Neural cell (in vitro differentiated cells): ENCODE results near the gene JMJD8. TPM values are rescaled to one million over a fixed set of nuclear protein-coding genes. Genes with fewer than 3 reads are reported as not detected.

ENCODE experiments used
- H2AFZ ChIP-seq: fragments of 200-600, 300-800 bp; sonication (generic), shearing (Covaris generic); 2 replicates; pipeline ENCODE4 v1.6.0; 2014; ENCODE audit warnings: low read depth, mild to moderate bottlenecking, antibody characterized with exemption, low read length, moderate library complexity
- H3F3A ChIP-seq: fragments of 200-600 bp; shearing (Covaris generic); 2 replicates; pipeline ENCODE4 v1.6.1; 2016; ENCODE audit warnings: mild to moderate bottlenecking, moderate library complexity, mixed read lengths, antibody characterized with exemption, low read length; ENCODE audit not compliant: insufficient read depth, poor library complexity, severe bottlenecking
- H3K27ac ChIP-seq: fragments of 200-600, 300-800 bp; sonication (generic), shearing (Covaris generic); 2 replicates; pipeline ENCODE4 v1.5.1; 2014; ENCODE audit warnings: mild to moderate bottlenecking, low read length, moderate library complexity
- H3K27me3 ChIP-seq: fragments of 300-800, 200-600 bp; sonication (generic), shearing (Covaris generic); 2 replicates; pipeline ENCODE4 v1.6.0; 2014; ENCODE audit warnings: mild to moderate bottlenecking, low read depth, low read length, moderate library complexity; ENCODE audit not compliant: insufficient read depth
- H3K36me3 ChIP-seq: fragments of 300-800, 200-600 bp; sonication (generic), shearing (Covaris generic); 2 replicates; pipeline ENCODE4 v1.5.1; 2014; ENCODE audit warnings: mild to moderate bottlenecking, antibody characterized with exemption, low read length, moderate library complexity; ENCODE audit not compliant: insufficient read depth
- H3K4me2 ChIP-seq: fragments of 300-800, 200-600 bp; sonication (generic), shearing (Covaris generic); 2 replicates; pipeline ENCODE4 v1.6.0; 2014; ENCODE audit warnings: mild to moderate bottlenecking, low read length
- H3K4me3 ChIP-seq: fragments of 300-800, 200-600 bp; sonication (generic), shearing (Covaris generic); 2 replicates; pipeline ENCODE4 v1.5.1; 2014; ENCODE audit warnings: mild to moderate bottlenecking, low read length, moderate library complexity
- H3K79me2 ChIP-seq: fragments of 200-600 bp; shearing (Covaris generic); replicated peaks from 2 replicates; pipeline ENCODE4 v1.6.0; 2014; ENCODE audit warnings: mild to moderate bottlenecking, low read length, moderate library complexity; ENCODE audit not compliant: insufficient read depth
- H3K9ac ChIP-seq: fragments of 300-800, 200-600 bp; sonication (generic), shearing (Covaris generic); 2 replicates; pipeline ENCODE4 v1.6.1; 2016; ENCODE audit warnings: mild to moderate bottlenecking, low read length, mixed read lengths
- H3K9me2 ChIP-seq: fragments of 200-600 bp; shearing (Covaris generic); 2 replicates; pipeline ENCODE4 v1.6.1; 2016; ENCODE audit warnings: mild to moderate bottlenecking, low read length, mixed read lengths; ENCODE audit not compliant: insufficient read depth
- H3K9me3 ChIP-seq: fragments of 200-600, 300-800 bp; sonication (generic), shearing (Covaris generic); 2 replicates; pipeline ENCODE4 v1.6.1; 2016; ENCODE audit warnings: mild to moderate bottlenecking, mixed run types, low read length, moderate library complexity, mixed read lengths
- H4K20me1 ChIP-seq: fragments of 200-600 bp; shearing (Covaris generic); 2 replicates; pipeline ENCODE4 v1.6.1; 2016; ENCODE audit warnings: mild to moderate bottlenecking, mixed run types; ENCODE audit not compliant: insufficient read depth
- CTCF ChIP-seq: fragments of 450-650 bp; IDR thresholded peaks from 2 replicates; pipeline ENCODE4 v1.5.1; 2014; ENCODE audit warnings: antibody characterized with exemption, mild to moderate bottlenecking, moderate library complexity; ENCODE audit not compliant: poor library complexity, severe bottlenecking
- EP300 ChIP-seq: fragments of 450-650 bp; conservative IDR thresholded peaks from 2 replicates; pipeline ENCODE4 v1.6.1; 2014; ENCODE audit warnings: antibody characterized with exemption, mild to moderate bottlenecking, moderate library complexity; ENCODE audit not compliant: poor library complexity, severe bottlenecking
- EZH2 ChIP-seq: fragments of 200-600, 300-800 bp; shearing (Covaris generic), sonication (generic); IDR thresholded peaks from 2 replicates; pipeline ENCODE4 v1.6.1; 2014; ENCODE audit warnings: antibody characterized with exemption, low read length, borderline replicate concordance, mild to moderate bottlenecking; ENCODE audit not compliant: insufficient read depth, poor library complexity, severe bottlenecking
- MXI1 ChIP-seq: fragments of 450-650 bp; conservative IDR thresholded peaks from 2 replicates; pipeline ENCODE4 v1.6.1; 2014; ENCODE audit warnings: antibody characterized with exemption, mild to moderate bottlenecking; ENCODE audit not compliant: poor library complexity, severe bottlenecking
- POLR2AphosphoS5 ChIP-seq: IDR thresholded peaks from 2 replicates; pipeline ENCODE4 v1.6.1; 2012
- RAD21 ChIP-seq: fragments of 450-650 bp; conservative IDR thresholded peaks from 2 replicates; pipeline ENCODE4 v1.6.1; 2014; ENCODE audit warnings: antibody characterized with exemption, mild to moderate bottlenecking, moderate library complexity
- REST ChIP-seq: IDR thresholded peaks from 2 replicates; pipeline ENCODE4 v1.6.1; 2012; ENCODE audit warnings: borderline replicate concordance
- SMC3 ChIP-seq: fragments of 450-650 bp; conservative IDR thresholded peaks from 2 replicates; pipeline ENCODE4 v1.6.1; 2014; ENCODE audit warnings: antibody characterized with exemption, mild to moderate bottlenecking, moderate library complexity; ENCODE audit not compliant: poor library complexity
- TAF1 ChIP-seq: IDR thresholded peaks from 2 replicates; pipeline ENCODE4 v1.6.1; 2012; ENCODE audit warnings: low read depth
- polyA plus RNA-seq: library from polyadenylated mRNA; depleted of rRNA; stranded (reverse); fragments of >200 nt; gene quantifications from 2 replicates; pipeline ENCODE4 v1.2.3, GENCODE V29; 2014

JMJD8 gene
- polyA plus RNA-seq, 1 donor from 2014 or later, result 44.7 TPM

- TF ChIP-seq POLR2AphosphoS5 (no peak), MXI1 (no peak), REST (no peak), EP300 (no peak), TAF1 (no peak), RAD21 (no peak), CTCF (no peak), EZH2 (no peak), SMC3 (no peak)
- H3K9ac ChIP-seq, result no peak overlapping the region
- no peak overlapping the region for H3K4me3 ChIP-seq
- no peaks in the 10 kb centered on the region for H3F3A ChIP-seq
- H3K9me2 ChIP-seq, result no peaks in the 10 kb centered on the region
- no peaks in the 10 kb centered on the region for H3K36me3 ChIP-seq
- no peaks in the 10 kb centered on the region for H4K20me1 ChIP-seq
- peaks cover 17% of the 10 kb centered on the region for H3K79me2 ChIP-seq
- H3K27ac ChIP-seq, result no peak overlapping the region
- H2AFZ ChIP-seq, result no peak overlapping the region
- H3K27me3 ChIP-seq, result no peaks in the 10 kb centered on the region
- H3K4me2 ChIP-seq, result no peak overlapping the region
- no peaks in the 10 kb centered on the region for H3K9me3 ChIP-seq
These were observed 2.5 kb upstream of the JMJD8 start for GRCh38 chr16:686459-687260.

- Histone ChIP-seq H3F3A (no peaks in the 10 kb centered on the region), H3K4me2 (no peak overlapping the region), H3K36me3 (no peaks in the 10 kb centered on the region), H3K27ac (no peak overlapping the region), H3K9me3 (no peaks in the 10 kb centered on the region), H2AFZ (no peak overlapping the region), H4K20me1 (peaks cover 6% of the 10 kb centered on the region), H3K9ac (no peak overlapping the region), H3K27me3 (no peaks in the 10 kb centered on the region), H3K4me3 (no peak overlapping the region), H3K9me2 (no peaks in the 10 kb centered on the region), H3K79me2 (peaks cover 24% of the 10 kb centered on the region)
- TF ChIP-seq SMC3 (no peak), MXI1 (no peak), TAF1 (no peak), REST (no peak), RAD21 (no peak), EP300 (no peak), EZH2 (no peak), CTCF (no peak), POLR2AphosphoS5 (no peak)
These were observed 1.8 kb upstream of the JMJD8 start for GRCh38 chr16:685967-686366.
